Osteoblast (primary cell): ENCODE data around the gene MEPCE. TPM values are rescaled to one million over a fixed set of nuclear protein-coding genes. Genes with fewer than 3 reads are reported as not detected.

Experiments used
- DNase-seq: peaks from one replicate; pipeline ENCODE4 v3.0.0; 2011; ENCODE audit warnings: low spot score, mixed read lengths; ENCODE audit not compliant: insufficient read length; ENCODE audit errors: missing footprints
- H2AFZ ChIP-seq: 2 replicates; pipeline ENCODE4 v1.6.0; 2011; ENCODE audit warnings: mild to moderate bottlenecking, low read length
- H3K27ac ChIP-seq: 2 replicates; pipeline ENCODE4 v1.5.1; 2011; ENCODE audit warnings: mild to moderate bottlenecking, low read depth, low read length, moderate library complexity
- H3K27me3 ChIP-seq: 2 replicates; pipeline ENCODE4 v1.6.0; 2012; ENCODE audit warnings: mild to moderate bottlenecking, control low read depth, inconsistent platforms, low read length, moderate library complexity; ENCODE audit not compliant: insufficient read depth
- H3K36me3 ChIP-seq: 2 replicates; pipeline ENCODE4 v1.5.1; 2011; ENCODE audit warnings: mild to moderate bottlenecking, low read length, control low read depth, moderate library complexity; ENCODE audit not compliant: insufficient read depth
- H3K4me1 ChIP-seq: 2 replicates; pipeline ENCODE4 v1.5.1; 2011; ENCODE audit warnings: mild to moderate bottlenecking, low read length, control low read depth, moderate library complexity; ENCODE audit not compliant: insufficient read depth
- H3K4me2 ChIP-seq: 2 replicates; pipeline ENCODE4 v1.6.0; 2011; ENCODE audit warnings: mild to moderate bottlenecking, low read length; ENCODE audit not compliant: insufficient read depth
- H3K4me3 ChIP-seq: fragments of 200-600 bp; sonication (generic); 3 replicates; pipeline ENCODE4 v1.5.1; 2012; ENCODE audit warnings: mild to moderate bottlenecking, low read length, inconsistent platforms; ENCODE audit not compliant: insufficient read depth
- H3K79me2 ChIP-seq: 2 replicates; pipeline ENCODE4 v1.6.0; 2012; ENCODE audit warnings: mild to moderate bottlenecking, low read length, control low read depth, inconsistent platforms; ENCODE audit not compliant: insufficient read depth
- H3K9me3 ChIP-seq: 2 replicates; pipeline ENCODE4 v1.5.1; 2011; ENCODE audit warnings: low read depth, low read length, control low read depth
- H4K20me1 ChIP-seq: 2 replicates; pipeline ENCODE4 v1.6.0; 2012; ENCODE audit warnings: mild to moderate bottlenecking, low read length, control low read depth; ENCODE audit not compliant: insufficient read depth
- total RNA-seq: library from RNA; depleted of rRNA; stranded (reverse); fragments of >200 nt; gene quantifications from 2 replicates; pipeline ENCODE4 v1.2.3, GENCODE V29; 2012
- TF ChIP-seq, protein P1 (sequence below): IDR thresholded peaks from 2 replicates; pipeline ENCODE4 v1.5.1; 2011; ENCODE audit warnings: mild to moderate bottlenecking, low read depth, low read length, moderate library complexity; ENCODE audit errors: extremely low read depth

MEPCE gene
- total RNA-seq, 1 donor = 29.7 TPM

DNA sequence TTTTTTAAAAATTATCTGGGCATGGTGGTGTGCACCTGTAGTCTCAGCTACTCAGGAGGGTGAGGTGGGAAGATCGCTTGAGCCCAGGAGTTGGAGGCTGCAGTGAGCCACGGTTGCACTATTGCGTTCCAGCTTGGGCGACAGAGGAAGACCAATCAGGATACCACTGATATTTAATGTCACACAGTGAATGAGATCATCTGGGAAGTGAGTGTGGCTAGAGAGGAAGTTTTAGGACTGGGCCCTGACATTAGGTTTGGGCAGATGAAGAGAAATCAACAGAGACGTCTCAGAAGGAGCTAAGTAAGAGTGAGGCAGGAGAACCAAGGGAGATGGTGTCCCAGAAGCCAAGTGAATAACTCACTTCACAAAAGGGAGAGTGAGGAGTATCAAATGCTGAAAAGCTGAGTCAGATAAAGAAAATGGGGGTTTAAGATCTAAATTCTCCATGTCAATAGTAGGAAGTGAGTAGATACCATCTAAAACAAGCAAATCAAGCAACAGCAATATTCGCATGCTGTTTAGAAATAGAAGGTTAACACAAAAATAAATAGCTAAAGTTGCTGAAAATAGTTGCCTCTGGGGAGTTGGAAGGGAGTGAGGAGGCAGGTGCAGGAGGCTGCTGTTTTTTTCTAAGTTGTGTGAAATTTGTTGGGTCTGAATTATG is 44.9 kb upstream of the MEPCE start:
- no peak overlapping the region for H3K4me3 ChIP-seq
- H3K79me2 ChIP-seq = no peaks in the 10 kb centered on the region
- H3K4me1 ChIP-seq = no peaks in the 10 kb centered on the region
- TF ChIP-seq, protein P1, sequence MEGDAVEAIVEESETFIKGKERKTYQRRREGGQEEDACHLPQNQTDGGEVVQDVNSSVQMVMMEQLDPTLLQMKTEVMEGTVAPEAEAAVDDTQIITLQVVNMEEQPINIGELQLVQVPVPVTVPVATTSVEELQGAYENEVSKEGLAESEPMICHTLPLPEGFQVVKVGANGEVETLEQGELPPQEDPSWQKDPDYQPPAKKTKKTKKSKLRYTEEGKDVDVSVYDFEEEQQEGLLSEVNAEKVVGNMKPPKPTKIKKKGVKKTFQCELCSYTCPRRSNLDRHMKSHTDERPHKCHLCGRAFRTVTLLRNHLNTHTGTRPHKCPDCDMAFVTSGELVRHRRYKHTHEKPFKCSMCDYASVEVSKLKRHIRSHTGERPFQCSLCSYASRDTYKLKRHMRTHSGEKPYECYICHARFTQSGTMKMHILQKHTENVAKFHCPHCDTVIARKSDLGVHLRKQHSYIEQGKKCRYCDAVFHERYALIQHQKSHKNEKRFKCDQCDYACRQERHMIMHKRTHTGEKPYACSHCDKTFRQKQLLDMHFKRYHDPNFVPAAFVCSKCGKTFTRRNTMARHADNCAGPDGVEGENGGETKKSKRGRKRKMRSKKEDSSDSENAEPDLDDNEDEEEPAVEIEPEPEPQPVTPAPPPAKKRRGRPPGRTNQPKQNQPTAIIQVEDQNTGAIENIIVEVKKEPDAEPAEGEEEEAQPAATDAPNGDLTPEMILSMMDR = no peak
- no peak overlapping the region for H2AFZ ChIP-seq
- peaks cover 7% of the 10 kb centered on the region for H3K27me3 ChIP-seq
- H3K27ac ChIP-seq = no peak overlapping the region
- no peaks in the 10 kb centered on the region for H3K9me3 ChIP-seq
- DNase-seq = no peak
- H4K20me1 ChIP-seq = no peaks in the 10 kb centered on the region
- H3K4me2 ChIP-seq = no peak overlapping the region
- no peaks in the 10 kb centered on the region for H3K36me3 ChIP-seq

DNA sequence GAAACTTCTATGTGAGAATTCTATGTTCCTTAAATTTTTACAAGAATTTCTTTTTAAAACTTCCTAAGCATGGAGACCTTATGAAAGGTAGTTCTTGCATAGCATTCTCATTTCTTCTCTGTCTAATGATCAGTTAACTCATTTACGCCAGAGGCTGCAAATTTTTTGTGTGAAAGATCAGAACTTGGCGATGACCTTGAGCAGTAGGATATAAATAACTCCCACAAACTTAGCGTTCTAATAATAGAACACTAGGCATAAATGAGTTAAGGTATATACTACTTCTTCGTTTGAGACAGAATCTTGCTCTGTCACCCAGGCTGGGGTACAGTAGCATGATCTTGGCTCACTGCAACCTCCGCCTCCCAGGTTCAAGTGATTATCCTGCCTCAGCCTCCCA is 42.7 kb upstream of the MEPCE start:
- H3K27me3 ChIP-seq = peaks cover 11% of the 10 kb centered on the region
- no peak for DNase-seq
- no peaks in the 10 kb centered on the region for H3K4me1 ChIP-seq
- TF ChIP-seq, protein P1 = no peak
- H3K4me3 ChIP-seq = no peak overlapping the region
- H4K20me1 ChIP-seq = no peaks in the 10 kb centered on the region
- no peaks in the 10 kb centered on the region for H3K36me3 ChIP-seq
- H3K9me3 ChIP-seq = no peaks in the 10 kb centered on the region
- no peak overlapping the region for H2AFZ ChIP-seq
- no peak overlapping the region for H3K27ac ChIP-seq
- H3K4me2 ChIP-seq = no peak overlapping the region
- H3K79me2 ChIP-seq = no peaks in the 10 kb centered on the region

DNA sequence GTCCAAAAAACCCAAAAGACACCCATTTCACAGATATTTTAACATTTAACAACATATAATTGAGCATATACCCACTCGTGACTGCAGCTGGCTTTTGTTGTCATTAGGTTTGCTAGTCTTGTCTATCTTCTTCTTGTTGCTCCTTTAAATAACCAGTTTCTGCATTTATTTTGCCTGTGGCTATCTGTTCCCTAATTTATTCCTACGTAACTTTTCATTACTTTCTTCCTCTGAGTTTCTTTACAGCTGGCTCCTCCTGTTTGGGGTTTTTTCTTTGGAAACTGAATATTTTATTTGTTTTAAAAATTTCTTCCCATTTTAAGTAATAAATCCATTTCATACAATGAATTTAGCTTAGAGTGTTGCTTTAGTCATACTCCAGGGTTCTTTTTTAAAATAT is 41.9 kb upstream of the MEPCE start:
- DNase-seq = no peak
- no peaks in the 10 kb centered on the region for H3K9me3 ChIP-seq

DNA sequence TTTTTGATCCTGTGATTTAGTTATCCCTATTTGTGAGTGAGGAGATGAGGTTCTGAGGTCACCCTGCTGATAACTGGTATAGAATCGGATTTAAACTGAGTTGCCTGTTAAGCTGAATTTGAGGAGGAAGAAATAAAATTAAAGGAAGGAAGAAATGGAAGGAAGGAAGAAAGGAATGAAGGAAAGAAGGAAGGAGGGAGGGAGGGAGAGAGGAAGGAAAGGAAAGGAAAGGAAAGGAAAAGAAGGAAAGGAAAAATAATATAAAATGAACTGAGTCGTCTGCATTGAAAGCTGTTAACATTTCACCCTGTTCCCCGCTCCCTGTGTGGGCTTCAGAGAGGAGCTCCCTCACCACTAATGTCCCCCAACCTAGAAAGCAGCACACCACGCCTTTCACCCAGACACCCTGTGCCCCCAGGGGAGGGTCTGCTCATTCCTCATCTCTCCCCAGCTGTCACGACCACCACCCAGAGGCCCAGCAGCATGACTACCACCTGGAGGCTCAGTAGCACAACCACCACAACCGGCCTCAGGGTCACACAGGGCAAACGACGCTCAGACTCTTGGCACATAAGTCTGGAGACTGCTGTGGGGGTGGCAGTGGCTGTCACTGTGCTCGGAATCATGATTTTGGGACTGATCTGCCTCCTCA is 40.1 kb upstream of the MEPCE start:
- Histone ChIP-seq H3K27me3 (peaks cover 13% of the 10 kb centered on the region), H3K36me3 (no peaks in the 10 kb centered on the region), H3K4me3 (no peak overlapping the region), H4K20me1 (no peaks in the 10 kb centered on the region), H3K9me3 (no peaks in the 10 kb centered on the region), H3K27ac (no peak overlapping the region), H3K4me1 (peaks cover 6% of the 10 kb centered on the region), H2AFZ (no peak overlapping the region), H3K4me2 (no peak overlapping the region), H3K79me2 (no peaks in the 10 kb centered on the region)
- no peak for DNase-seq
- TF ChIP-seq, protein P1 = no peak

More for the DNA sequence above, 41.9 kb upstream of the MEPCE start:
- TF ChIP-seq, protein P1 = no peak
- no peaks in the 10 kb centered on the region for H3K79me2 ChIP-seq
- H2AFZ ChIP-seq = no peak overlapping the region
- no peak overlapping the region for H3K4me2 ChIP-seq
- no peaks in the 10 kb centered on the region for H3K36me3 ChIP-seq
- H3K4me3 ChIP-seq = no peak overlapping the region
- no peaks in the 10 kb centered on the region for H4K20me1 ChIP-seq
- peaks cover 5% of the 10 kb centered on the region for H3K4me1 ChIP-seq
- peaks cover 11% of the 10 kb centered on the region for H3K27me3 ChIP-seq
- H3K27ac ChIP-seq = no peak overlapping the region
